ENCODE results near the gene WASHC3.

DNA sequence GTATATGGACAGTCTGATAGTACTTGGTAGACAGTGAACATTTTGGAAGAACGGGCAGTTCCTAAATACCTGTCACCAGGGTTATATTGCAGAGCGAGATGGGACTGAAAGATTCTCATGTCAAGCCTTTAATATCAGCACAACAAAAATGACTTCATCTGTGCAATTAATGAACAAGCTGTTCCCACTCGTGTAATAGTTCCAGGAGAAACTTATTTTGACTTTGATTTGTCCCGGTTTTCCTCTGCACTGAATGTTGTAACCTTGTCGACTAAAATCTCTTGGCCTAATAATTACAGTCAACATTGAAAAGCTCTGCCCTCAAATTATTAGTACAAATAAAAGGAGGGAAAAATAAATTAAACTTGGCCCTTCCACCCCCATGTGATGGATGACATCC, 79.5 kb downstream of the WASHC3 start:
- TF ChIP-seq, protein P1, sequence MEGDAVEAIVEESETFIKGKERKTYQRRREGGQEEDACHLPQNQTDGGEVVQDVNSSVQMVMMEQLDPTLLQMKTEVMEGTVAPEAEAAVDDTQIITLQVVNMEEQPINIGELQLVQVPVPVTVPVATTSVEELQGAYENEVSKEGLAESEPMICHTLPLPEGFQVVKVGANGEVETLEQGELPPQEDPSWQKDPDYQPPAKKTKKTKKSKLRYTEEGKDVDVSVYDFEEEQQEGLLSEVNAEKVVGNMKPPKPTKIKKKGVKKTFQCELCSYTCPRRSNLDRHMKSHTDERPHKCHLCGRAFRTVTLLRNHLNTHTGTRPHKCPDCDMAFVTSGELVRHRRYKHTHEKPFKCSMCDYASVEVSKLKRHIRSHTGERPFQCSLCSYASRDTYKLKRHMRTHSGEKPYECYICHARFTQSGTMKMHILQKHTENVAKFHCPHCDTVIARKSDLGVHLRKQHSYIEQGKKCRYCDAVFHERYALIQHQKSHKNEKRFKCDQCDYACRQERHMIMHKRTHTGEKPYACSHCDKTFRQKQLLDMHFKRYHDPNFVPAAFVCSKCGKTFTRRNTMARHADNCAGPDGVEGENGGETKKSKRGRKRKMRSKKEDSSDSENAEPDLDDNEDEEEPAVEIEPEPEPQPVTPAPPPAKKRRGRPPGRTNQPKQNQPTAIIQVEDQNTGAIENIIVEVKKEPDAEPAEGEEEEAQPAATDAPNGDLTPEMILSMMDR (IDR thresholded peaks at IDR 0.05; ENCODE audit: low read depth, low read length, poor library complexity, severe bottlenecking), result no peak
- TF ChIP-seq EZH2phosphoT487 (IDR thresholded peaks at IDR 0.05; ENCODE audit: borderline replicate concordance, low read length), result no peak
